Ishikawa (cell line): Measurements from ENCODE around the gene FMNL2.

ENCODE experiments used
- CREB1 ChIP-seq: IDR thresholded peaks from 2 replicates; pipeline ENCODE4 v1.6.1; 2012; ENCODE audit warnings: low read depth
- EGR1 ChIP-seq: IDR thresholded peaks from 2 replicates; pipeline ENCODE4 v1.6.1; 2012
- EP300 ChIP-seq: IDR thresholded peaks from 2 replicates; pipeline ENCODE4 v1.6.1; 2012; ENCODE audit warnings: borderline replicate concordance
- RAD21 ChIP-seq: IDR thresholded peaks from 2 replicates; pipeline ENCODE4 v1.6.1; 2012; ENCODE audit warnings: low read depth
- TAF1 ChIP-seq: IDR thresholded peaks from 2 replicates; pipeline ENCODE4 v1.6.1; 2012; ENCODE audit warnings: low read depth, mild to moderate bottlenecking
- TCF12 ChIP-seq: IDR thresholded peaks from 2 replicates; pipeline ENCODE4 v1.6.1; 2012; ENCODE audit warnings: low read depth
- TEAD4 ChIP-seq: IDR thresholded peaks from 2 replicates; pipeline ENCODE4 v1.6.1; 2012
- YY1 ChIP-seq: IDR thresholded peaks from 2 replicates; pipeline ENCODE4 v1.6.1; 2012; ENCODE audit warnings: low read depth
- TF ChIP-seq, protein P1 (sequence below): IDR thresholded peaks from 2 replicates; pipeline ENCODE4 v1.6.1; 2012
- TF ChIP-seq, protein P2 (sequence below): IDR thresholded peaks from 2 replicates; pipeline ENCODE4 v1.6.1; 2012; ENCODE audit warnings: low read depth, mild to moderate bottlenecking

DNA sequence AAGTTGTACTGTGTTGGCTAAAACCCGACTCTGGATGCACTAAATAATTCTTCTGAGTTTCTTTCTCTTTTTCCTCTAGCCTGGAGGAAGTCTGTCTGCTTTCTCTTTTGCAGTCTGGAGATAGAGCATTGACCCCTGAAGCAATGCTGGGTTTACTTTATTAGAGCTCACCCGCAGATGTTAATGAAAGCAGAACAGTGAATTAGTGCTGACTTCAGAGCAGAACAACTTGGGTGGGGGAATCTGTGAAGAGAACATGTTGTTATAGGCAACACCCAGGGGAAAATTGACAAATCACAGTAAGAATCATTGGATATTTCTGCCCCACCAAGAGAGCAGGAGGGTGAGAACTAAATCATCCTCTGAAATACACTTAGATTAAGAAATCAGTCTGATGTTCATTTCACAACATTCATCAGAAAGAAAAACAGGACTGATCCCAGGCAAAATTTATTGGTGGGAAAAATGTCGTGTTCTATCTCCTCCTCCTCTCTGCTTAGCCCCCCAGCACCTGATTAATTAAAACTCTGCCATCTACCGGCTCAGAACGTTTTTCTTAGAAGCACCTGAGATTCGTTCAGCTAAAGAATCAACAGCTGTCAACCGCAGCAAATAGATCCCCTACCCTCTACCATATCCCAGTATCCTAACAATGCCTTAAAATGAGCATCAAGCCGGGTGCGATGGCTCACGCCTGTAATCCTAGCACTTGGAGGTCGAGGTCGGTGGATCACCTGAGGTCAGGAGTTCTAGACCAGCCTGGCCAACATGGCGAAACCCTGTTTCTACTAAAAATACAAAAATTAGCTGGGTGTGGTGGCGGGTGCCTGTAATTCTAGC, 165.1 kb downstream of the FMNL2 start:
- no peak for TF ChIP-seq CREB1
- TF ChIP-seq EGR1: no peak
- TF ChIP-seq, protein P1, sequence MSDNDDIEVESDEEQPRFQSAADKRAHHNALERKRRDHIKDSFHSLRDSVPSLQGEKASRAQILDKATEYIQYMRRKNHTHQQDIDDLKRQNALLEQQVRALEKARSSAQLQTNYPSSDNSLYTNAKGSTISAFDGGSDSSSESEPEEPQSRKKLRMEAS: no peak
- TF ChIP-seq TEAD4: no peak
- TF ChIP-seq YY1: no peak
- TF ChIP-seq, protein P2, sequence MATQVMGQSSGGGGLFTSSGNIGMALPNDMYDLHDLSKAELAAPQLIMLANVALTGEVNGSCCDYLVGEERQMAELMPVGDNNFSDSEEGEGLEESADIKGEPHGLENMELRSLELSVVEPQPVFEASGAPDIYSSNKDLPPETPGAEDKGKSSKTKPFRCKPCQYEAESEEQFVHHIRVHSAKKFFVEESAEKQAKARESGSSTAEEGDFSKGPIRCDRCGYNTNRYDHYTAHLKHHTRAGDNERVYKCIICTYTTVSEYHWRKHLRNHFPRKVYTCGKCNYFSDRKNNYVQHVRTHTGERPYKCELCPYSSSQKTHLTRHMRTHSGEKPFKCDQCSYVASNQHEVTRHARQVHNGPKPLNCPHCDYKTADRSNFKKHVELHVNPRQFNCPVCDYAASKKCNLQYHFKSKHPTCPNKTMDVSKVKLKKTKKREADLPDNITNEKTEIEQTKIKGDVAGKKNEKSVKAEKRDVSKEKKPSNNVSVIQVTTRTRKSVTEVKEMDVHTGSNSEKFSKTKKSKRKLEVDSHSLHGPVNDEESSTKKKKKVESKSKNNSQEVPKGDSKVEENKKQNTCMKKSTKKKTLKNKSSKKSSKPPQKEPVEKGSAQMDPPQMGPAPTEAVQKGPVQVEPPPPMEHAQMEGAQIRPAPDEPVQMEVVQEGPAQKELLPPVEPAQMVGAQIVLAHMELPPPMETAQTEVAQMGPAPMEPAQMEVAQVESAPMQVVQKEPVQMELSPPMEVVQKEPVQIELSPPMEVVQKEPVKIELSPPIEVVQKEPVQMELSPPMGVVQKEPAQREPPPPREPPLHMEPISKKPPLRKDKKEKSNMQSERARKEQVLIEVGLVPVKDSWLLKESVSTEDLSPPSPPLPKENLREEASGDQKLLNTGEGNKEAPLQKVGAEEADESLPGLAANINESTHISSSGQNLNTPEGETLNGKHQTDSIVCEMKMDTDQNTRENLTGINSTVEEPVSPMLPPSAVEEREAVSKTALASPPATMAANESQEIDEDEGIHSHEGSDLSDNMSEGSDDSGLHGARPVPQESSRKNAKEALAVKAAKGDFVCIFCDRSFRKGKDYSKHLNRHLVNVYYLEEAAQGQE: no peak
- no peak for TF ChIP-seq TAF1
- no peak for TF ChIP-seq EP300
- TF ChIP-seq TCF12: no peak
- TF ChIP-seq RAD21: no peak
